Measurements from ENCODE around the gene LYPD8.

DNA sequence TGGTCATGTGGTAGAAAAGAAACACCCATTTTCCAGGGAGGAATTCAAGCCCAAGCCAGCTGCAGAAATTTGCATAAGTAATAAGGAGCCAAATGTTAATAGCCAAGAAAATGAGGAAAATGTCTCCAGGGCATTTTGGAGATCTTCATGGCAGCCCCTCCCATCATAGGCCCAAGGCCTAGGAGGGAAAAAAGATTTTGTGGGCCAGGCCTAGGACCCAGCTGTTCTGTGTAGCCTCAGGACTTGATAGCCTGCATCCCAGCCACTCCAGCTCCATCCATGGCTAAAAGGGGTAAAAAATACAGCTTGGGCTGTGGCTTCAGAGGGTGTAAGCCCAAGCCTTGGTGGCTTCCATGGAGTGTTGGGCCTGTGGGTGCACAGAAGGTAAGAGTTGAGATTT lies 21.4 kb upstream of the LYPD8 start:
- TF ChIP-seq, protein P1, sequence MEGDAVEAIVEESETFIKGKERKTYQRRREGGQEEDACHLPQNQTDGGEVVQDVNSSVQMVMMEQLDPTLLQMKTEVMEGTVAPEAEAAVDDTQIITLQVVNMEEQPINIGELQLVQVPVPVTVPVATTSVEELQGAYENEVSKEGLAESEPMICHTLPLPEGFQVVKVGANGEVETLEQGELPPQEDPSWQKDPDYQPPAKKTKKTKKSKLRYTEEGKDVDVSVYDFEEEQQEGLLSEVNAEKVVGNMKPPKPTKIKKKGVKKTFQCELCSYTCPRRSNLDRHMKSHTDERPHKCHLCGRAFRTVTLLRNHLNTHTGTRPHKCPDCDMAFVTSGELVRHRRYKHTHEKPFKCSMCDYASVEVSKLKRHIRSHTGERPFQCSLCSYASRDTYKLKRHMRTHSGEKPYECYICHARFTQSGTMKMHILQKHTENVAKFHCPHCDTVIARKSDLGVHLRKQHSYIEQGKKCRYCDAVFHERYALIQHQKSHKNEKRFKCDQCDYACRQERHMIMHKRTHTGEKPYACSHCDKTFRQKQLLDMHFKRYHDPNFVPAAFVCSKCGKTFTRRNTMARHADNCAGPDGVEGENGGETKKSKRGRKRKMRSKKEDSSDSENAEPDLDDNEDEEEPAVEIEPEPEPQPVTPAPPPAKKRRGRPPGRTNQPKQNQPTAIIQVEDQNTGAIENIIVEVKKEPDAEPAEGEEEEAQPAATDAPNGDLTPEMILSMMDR (conservative IDR thresholded peaks at IDR 0.05 in 1 of 2, IDR thresholded peaks at IDR 0.05 in 1 of 2; ENCODE audit: extremely low read depth in 1 of 2, insufficient read depth in 1 of 2, low read depth in 1 of 2, low read length in 2 of 2) = no peak
- TF ChIP-seq EZH2 (IDR thresholded peaks at IDR 0.05; ENCODE audit: borderline replicate concordance, low read length) = no peak

Data from mammary epithelial cell (primary cell).